HCT116 (cell line): ENCODE measurements around the gene ITPKB.

Experiments
- CTCF ChIP-seq, 3 experiments: fragments of 200-600 bp in 1 of 3; sonication (generic) in 1 of 3; IDR thresholded peaks in 2 of 3; conservative IDR thresholded peaks in 1 of 3; 2 replicates each; pipeline ENCODE4 v1.5.1; 2012 to 2017; ENCODE audit warnings: low read depth in 2 of 3, low read length in 2 of 3, antibody characterized with exemption in 1 of 3, borderline replicate concordance in 1 of 3, control low read depth in 1 of 3, mild to moderate bottlenecking in 1 of 3, mixed read lengths in 1 of 3, mixed run types in 1 of 3, moderate library complexity in 1 of 3; ENCODE audit not compliant: insufficient read depth in 1 of 3
- EZH2 ChIP-seq: fragments of 200-600 bp; sonication (generic); IDR thresholded peaks from 2 replicates; pipeline ENCODE4 v1.6.1; 2017; ENCODE audit warnings: antibody characterized with exemption, mixed run types
- JUND ChIP-seq: IDR thresholded peaks from 2 replicates; pipeline ENCODE4 v1.6.1; 2012
- POLR2A ChIP-seq: IDR thresholded peaks from 2 replicates; pipeline ENCODE4 v1.7.0; 2011; ENCODE audit warnings: borderline replicate concordance; ENCODE audit not compliant: insufficient read depth, insufficient read length; ENCODE audit errors: extremely low read depth
- POLR2AphosphoS5 ChIP-seq: IDR thresholded peaks from 2 replicates; pipeline ENCODE4 v1.6.1; 2011; ENCODE audit warnings: mild to moderate bottlenecking, low read depth, low read length, moderate library complexity
- SRF ChIP-seq: IDR thresholded peaks from 2 replicates; pipeline ENCODE4 v1.6.1; 2012; ENCODE audit warnings: low read depth
- ZBTB33 ChIP-seq: IDR thresholded peaks from 2 replicates; pipeline ENCODE4 v1.6.1; 2011; ENCODE audit warnings: mild to moderate bottlenecking, low read length, moderate library complexity; ENCODE audit not compliant: insufficient replicate concordance; ENCODE audit errors: extremely low read depth

GRCh38 chr1:226776066-226776465 lies 37.0 kb upstream of the ITPKB start:
- TF ChIP-seq JUND (no peak), EZH2 (no peak), CTCF (IDR thresholded peaks at IDR 0.05 in 2 of 3, conservative IDR thresholded peaks at IDR 0.05 in 1 of 3; ENCODE audit: borderline replicate concordance in 1 of 3, insufficient read depth in 1 of 3, low read depth in 2 of 3, low read length in 2 of 3) (no peak), ZBTB33 (no peak), SRF (no peak), POLR2AphosphoS5 (no peak), POLR2A (no peak)
